ENCODE data around the gene SLC27A3.

Gene SLC27A3

GRCh38 chr1:153816283-153816889 is 41.2 kb downstream of the SLC27A3 start:
- Histone ChIP-seq H3K36me3 (ENCODE audit: insufficient read depth, low read length) (peaks cover 31% of the 10 kb centered on the region), H3K9ac (ENCODE audit: low read depth, low read length) (no peak overlapping the region), H3K9me3 (ENCODE audit: control insufficient read depth, insufficient read depth, low read length) (no peaks in the 10 kb centered on the region), H3K4me1 (ENCODE audit: insufficient read depth, low read length) (no peaks in the 10 kb centered on the region)

- Histone ChIP-seq H3K9me3 (ENCODE audit: control insufficient read depth, insufficient read depth, low read length) (no peaks in the 10 kb centered on the region), H3K4me1 (ENCODE audit: insufficient read depth, low read length) (no peaks in the 10 kb centered on the region), H3K9ac (ENCODE audit: low read depth, low read length) (no peak overlapping the region), H3K36me3 (ENCODE audit: insufficient read depth, low read length) (peaks cover 16% of the 10 kb centered on the region)
Measured at GRCh38 chr1:153818876-153819275, 43.7 kb downstream of the SLC27A3 start.

GRCh38 chr1:153827168-153827964 is 52.2 kb downstream of the SLC27A3 start:
- Histone ChIP-seq H3K9me3 (ENCODE audit: control insufficient read depth, insufficient read depth, low read length) (no peaks in the 10 kb centered on the region), H3K4me1 (ENCODE audit: insufficient read depth, low read length) (no peaks in the 10 kb centered on the region), H3K9ac (ENCODE audit: low read depth, low read length) (no peak overlapping the region), H3K36me3 (ENCODE audit: insufficient read depth, low read length) (peaks cover 4% of the 10 kb centered on the region; the same call in 1 of the 2 replicates)
